Dermis blood vessel endothelial cell (primary cell): ENCODE measurements around the gene HLA-E. TPM values are rescaled to one million over a fixed set of nuclear protein-coding genes. Genes with fewer than 3 reads are reported as not detected.

Experiments
- total RNA-seq: library from RNA; depleted of rRNA; stranded (reverse); fragments of >200 nt; gene quantifications from 2 replicates; pipeline ENCODE4 v1.2.3, GENCODE V29; 2014

The HLA-E gene
- total RNA-seq, 1 donor from 2014 or later = 1,065 TPM

Other genes starting within 250 kb of the HLA-E start
- 11.6 and 15.3 TPM in 2 replicates for gene TRIM39, start 162.6 kb upstream of the HLA-E start, total RNA-seq
- gene RPP21, start 144.4 kb upstream of the HLA-E start, total RNA-seq = 17.5 and 26.9 TPM in 2 replicates
- gene GNL1, start 67.0 kb downstream of the HLA-E start, total RNA-seq = 53.1 and 63.0 TPM in 2 replicates
- 2.9 and 3.5 TPM in 2 replicates for gene PRR3, start 67.8 kb downstream of the HLA-E start, total RNA-seq
- gene ABCF1, start 81.9 kb downstream of the HLA-E start, total RNA-seq = 49.5 and 70.3 TPM in 2 replicates
- 19.4 and 20.0 TPM in 2 replicates for gene PPP1R10, start 127.7 kb downstream of the HLA-E start, total RNA-seq
- gene MRPS18B, start 128.3 kb downstream of the HLA-E start, total RNA-seq = 37.9 and 41.0 TPM in 2 replicates
- gene ATAT1, start 137.4 kb downstream of the HLA-E start, total RNA-seq = 3.4 and 3.7 TPM in 2 replicates
- 3.5 and 9.9 TPM in 2 replicates for gene C6orf136, start 157.6 kb downstream of the HLA-E start, total RNA-seq
- 39.3 and 52.6 TPM in 2 replicates for gene DHX16, start 183.5 kb downstream of the HLA-E start, total RNA-seq
- gene PPP1R18, start 197.1 kb downstream of the HLA-E start, total RNA-seq = 41.7 and 64.8 TPM in 2 replicates
- gene NRM, start 201.5 kb downstream of the HLA-E start, total RNA-seq = 3.1 and 4.6 TPM in 2 replicates
- 6.3 and 12.5 TPM in 2 replicates for gene MDC1, start 227.8 kb downstream of the HLA-E start, total RNA-seq
- gene TUBB, start 230.8 kb downstream of the HLA-E start, total RNA-seq = 301 and 692 TPM in 2 replicates